HG03354 (cell line): Measurements from ENCODE around the gene TXNDC11.
A peak's percentile ranks its signal among the peaks of the same experiment; 100 is the strongest.
"Not testable (repeated sequence)": the region's sequence is repeated elsewhere in the genome, so short reads cannot be mapped to it uniquely, and the experiment has no call there.

Experiments used
- ATAC-seq: cut with Tn5 transposase; IDR thresholded peaks from one replicate; pipeline ENCODE4 v1.9.1; 2021; ENCODE audit warnings: mild to moderate bottlenecking; ENCODE audit not compliant: unreplicated experiment, poor library complexity, severe bottlenecking

The TXNDC11 gene

GRCh38 chr16:11742536-11743307 is at the start of gene TXNDC11:
TSS of gene TXNDC11 (minus strand) at chr16:11742857. CDS start at chr16:11742730, 127 bp downstream.
- ATAC-seq, result peak; percentile 89

GRCh38 chr16:11791144-11791828 is 48.6 kb upstream of the TXNDC11 start:
- no peak for ATAC-seq

GRCh38 chr16:11788914-11789313 is 46.3 kb upstream of the TXNDC11 start:
- no peak for ATAC-seq

GRCh38 chr16:11784980-11785599 is 42.4 kb upstream of the TXNDC11 start:
- ATAC-seq, result not testable (repeated sequence)

- not testable (repeated sequence) for ATAC-seq
These were observed 41.7 kb upstream of the TXNDC11 start for GRCh38 chr16:11784381-11784780.

GRCh38 chr16:11784038-11784369 is 41.3 kb upstream of the TXNDC11 start:
- no peak for ATAC-seq

GRCh38 chr16:11783319-11784037 is 40.8 kb upstream of the TXNDC11 start:
- ATAC-seq, result peak; percentile 70

- no peak for ATAC-seq
These were observed 39.1 kb upstream of the TXNDC11 start for GRCh38 chr16:11781773-11782172.

GRCh38 chr16:11780991-11781680 is 38.5 kb upstream of the TXNDC11 start:
- ATAC-seq, result no peak

- ATAC-seq, result no peak
These were observed 36.4 kb upstream of the TXNDC11 start for GRCh38 chr16:11779074-11779473.

GRCh38 chr16:11774065-11774626 is 31.5 kb upstream of the TXNDC11 start:
- ATAC-seq, result no peak

- ATAC-seq, result peak; percentile 66
These were observed 26.2 kb upstream of the TXNDC11 start for GRCh38 chr16:11768849-11769248.

- no peak for ATAC-seq
These were observed 19.8 kb upstream of the TXNDC11 start for GRCh38 chr16:11762431-11762830.

- no peak for ATAC-seq
These were observed 17.3 kb upstream of the TXNDC11 start for GRCh38 chr16:11759997-11760396.

- no peak for ATAC-seq
These were observed 16.6 kb upstream of the TXNDC11 start for GRCh38 chr16:11759163-11759834.

GRCh38 chr16:11757671-11758545 is 15.3 kb upstream of the TXNDC11 start:
- no peak for ATAC-seq

GRCh38 chr16:11756248-11756647 is 13.6 kb upstream of the TXNDC11 start:
- ATAC-seq, result no peak
